GM18505 (cell line): ENCODE results near the gene LBHD2.

ENCODE experiments used
- ATAC-seq: cut with Tn5 transposase; IDR thresholded peaks from one replicate; pipeline ENCODE4 v1.9.1; 2021; ENCODE audit not compliant: unreplicated experiment
- POLR2A ChIP-seq: IDR thresholded peaks from 4 replicates; pipeline ENCODE4 v1.6.1; 2011; ENCODE audit warnings: borderline replicate concordance; ENCODE audit not compliant: insufficient read depth, insufficient read length; ENCODE audit errors: extremely low read depth

Gene LBHD2

GRCh38 chr14:103133210-103134140 is 49.5 kb downstream of the LBHD2 start:
- no peak for TF ChIP-seq POLR2A
- ATAC-seq, result no peak

- no peak for TF ChIP-seq POLR2A
- ATAC-seq, result no peak
Observed at GRCh38 chr14:103134405-103134804, 50.4 kb downstream of the LBHD2 start.

DNA sequence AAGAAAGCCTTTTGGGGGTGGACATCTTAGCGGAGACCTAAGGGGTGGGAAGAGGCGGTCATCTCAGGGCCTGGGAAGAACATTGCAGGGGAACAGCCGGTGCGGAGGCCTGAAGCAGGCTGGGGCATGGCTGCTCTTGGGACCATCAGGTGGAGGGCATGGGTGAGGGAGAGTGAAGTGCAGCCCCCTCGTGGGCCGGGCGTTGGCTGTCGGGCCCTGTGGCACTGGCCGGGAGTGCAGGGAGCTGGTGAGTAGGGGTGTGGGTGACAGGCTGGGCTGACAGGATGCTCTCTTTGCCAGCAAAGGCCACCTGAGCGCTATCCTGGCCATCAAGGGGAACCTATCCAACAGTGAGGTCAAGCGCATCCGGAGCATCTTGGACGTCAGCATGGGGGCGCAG is 50.9 kb downstream of the LBHD2 start:
- no peak for TF ChIP-seq POLR2A
- ATAC-seq, result no peak

DNA sequence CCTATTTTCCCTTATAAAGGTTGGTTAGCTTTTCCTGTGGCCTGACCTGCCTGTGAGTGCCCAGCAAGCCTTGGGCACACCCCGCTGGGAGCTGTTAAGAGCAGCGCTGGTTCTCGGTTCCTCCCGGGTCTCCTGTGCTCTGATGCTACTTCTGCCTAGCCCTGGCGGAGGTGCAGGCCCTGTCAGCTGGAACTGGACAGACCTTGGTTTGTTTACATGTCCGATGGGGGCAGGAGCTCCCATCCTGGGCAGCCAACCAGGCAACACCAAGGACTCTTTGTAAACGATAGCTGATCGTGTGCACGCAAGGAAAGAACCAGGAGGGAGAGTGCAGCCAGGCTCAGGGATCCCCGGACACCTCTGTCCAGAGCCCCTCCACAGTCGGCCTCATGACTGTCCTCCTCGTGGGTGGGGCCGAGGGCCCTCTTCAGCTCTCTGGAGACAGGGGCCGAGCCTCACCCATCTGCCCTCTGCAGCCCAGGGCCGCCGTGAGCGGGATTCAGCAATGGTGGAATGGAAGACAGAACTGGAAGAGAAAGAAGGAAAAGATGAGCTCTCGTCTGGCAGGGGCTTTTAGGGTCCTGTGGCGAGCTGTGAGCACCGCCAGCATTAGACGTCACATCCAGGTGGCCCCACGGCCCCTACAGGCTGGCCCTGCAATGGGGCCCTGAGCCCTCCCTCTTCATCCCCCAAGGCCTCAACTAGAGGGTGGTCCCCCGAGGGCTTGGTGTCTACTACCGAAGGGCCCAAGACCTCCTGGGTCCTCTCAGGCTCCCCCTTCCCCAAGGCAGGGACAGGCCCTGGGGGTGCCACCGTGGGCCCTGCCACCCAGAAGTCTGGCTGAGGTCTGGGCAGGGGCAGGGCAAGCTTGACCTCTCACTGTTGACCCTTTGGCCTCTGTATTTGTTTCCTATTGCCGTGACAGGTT is 51.6 kb downstream of the LBHD2 start:
- no peak for ATAC-seq
- no peak for TF ChIP-seq POLR2A

DNA sequence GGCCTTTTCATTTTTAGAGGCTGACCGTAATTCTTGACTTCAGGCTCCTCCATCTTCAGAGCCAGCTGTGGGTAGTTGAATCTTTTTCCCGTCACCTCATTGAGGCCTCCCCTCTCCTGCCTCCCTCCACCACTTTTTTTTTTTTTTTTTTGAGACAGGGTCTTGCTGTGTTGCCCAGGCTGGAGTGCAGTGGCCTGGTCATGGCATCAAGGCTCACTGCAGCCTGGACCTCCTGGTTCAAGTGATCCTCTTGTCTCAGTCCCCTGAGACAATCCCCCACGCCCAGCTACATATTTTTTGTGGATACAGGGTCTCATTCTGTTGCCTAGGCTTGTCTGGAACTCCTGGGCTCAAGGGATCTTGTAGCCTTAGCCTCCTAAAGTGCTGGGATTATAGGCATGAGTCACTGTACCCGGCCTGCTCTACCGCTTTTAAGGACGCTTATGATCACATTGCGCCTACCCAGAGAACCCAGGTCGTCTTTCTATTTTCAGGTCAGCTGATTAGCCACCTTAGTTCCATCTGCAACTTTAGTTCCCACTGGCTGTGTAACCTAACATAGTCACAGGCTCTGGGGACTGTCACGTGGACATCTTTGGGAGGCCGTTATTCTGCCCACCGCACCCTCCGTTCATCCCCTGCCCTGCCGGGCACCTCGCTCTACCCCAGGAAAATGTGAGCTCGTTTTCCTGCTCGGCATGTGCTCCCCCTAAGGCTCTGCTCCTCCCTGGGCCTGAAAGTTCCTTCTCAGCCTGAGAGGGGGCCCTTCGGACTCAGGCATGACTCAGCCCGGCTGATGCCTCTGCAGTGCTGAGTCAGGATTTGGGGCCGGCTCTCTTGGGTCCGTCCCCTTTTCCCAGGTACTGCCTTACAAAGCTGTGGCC is 52.6 kb downstream of the LBHD2 start:
- ATAC-seq, result no peak

DNA sequence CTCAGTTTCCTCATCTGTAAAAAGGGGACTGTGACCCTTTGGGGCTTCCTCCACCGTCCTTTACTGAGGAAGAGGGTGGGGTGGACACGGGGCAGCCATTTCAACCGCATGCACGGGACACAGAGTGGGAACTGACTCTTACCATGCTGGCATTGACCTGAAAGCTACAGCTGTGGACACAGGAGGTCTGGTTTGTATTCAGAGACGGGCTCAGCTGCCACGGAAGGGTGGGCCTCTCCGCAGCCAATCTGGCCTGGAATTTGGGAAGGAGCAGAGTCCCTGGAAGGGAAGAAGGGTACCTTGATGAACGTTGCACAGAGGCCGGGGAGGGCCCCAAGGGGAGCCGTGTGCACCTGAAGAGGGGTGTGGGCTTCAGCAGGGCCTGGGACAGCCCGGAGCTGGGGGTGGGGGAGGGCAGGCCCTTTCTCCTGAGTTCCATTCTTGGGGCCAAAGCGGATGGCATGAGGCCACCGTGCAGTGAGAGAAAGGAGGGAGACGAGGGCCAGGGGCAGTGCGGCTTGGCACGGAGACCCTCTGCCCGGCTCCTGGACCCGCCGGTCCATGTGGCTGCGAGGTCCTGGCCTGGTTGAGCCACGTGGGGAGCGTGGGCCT is 53.8 kb downstream of the LBHD2 start:
- TF ChIP-seq POLR2A, result no peak
- no peak for ATAC-seq

More for the DNA sequence above, 52.6 kb downstream of the LBHD2 start:
- TF ChIP-seq POLR2A, result no peak

DNA sequence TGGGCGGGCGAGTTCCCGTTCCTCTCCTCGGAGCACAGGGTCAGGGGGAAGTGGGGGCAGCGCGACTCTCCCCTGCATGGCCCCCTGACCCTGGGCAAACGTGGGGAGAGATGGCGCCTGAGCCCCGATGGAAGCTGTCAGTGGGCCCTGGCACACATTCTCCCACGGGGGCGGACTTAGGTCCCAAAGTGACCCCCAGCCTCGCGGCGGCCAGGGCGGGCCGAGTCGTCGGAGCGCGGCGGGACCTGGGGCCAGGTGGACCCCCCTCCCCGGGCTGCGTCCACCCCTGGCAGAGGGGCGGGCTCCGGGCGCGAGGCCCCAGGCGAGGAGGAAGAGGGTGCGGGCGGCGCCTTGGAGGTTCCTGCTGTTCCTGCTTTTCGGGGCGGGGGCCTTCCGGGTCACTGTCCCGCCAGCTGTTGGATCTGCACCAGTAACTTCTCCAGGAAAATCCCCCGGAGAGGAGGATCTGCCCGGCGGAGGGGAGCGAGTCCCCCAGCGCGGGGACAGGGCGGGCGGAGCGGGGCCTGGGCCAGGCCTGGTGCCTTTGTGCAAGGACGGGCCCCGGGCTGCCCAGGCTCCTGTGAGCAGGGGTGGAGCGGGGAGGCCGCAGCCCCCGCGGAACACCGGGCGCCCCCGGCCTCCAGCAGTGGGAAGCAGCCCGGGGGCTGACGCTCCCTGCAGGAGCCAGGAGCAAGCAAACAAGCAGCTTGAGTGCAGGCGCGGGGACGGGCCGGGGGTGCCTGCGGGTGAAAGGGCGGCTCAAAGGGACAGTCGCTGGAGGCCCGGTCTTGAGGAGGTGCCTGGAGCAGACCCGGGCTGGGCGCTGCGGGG is 54.5 kb downstream of the LBHD2 start:
- no peak for ATAC-seq

DNA sequence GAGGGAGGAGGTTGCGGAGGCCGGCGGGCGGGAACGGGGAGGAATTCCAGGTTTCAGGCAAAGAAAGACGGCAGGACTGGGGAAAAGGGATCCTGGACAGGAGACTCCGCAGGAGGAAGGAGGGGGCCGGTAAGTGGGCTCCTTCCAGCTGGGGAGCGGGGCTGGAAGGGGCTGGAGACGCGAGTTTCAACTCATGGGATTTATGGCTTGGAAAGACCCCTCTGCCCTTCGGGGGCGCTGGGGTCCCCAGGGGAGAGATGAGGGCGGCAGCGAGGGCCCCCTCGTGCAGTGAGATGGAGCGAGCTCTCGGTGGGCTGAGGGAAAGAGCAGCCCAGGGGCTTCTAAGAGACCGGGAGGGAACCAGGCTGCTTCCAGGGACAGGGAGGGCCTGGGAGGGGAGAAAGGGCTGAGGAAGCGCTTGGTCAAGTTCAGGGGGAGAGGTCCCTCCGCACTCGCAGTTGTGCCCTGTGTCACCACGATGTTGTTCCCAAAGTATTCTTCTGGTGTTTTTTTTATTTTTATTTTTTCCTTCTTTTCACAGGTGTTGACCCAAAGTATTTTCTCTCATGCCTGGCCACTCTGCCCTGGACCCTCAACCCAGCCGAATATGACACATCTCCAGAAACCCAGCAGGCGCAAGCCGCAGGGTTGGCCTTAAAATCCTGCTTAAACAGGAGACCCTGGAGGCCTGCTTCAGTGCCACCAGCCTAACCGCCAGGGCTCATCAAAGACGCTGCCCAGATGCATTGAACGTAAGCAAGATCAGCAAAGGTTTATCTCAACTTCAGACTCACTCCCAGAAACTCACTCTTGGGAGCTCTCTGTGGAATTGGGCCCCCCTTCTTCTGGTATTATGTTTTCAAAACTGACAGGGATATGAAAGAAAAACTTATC is 55.4 kb downstream of the LBHD2 start:
- no peak for TF ChIP-seq POLR2A
- no peak for ATAC-seq

More for the DNA sequence above, 54.5 kb downstream of the LBHD2 start:
- TF ChIP-seq POLR2A, result no peak
